NCI-H2171 treated with DMSO at 0.1 percent for 48 hours (cell line): ENCODE results near the gene CD2AP.
"Not testable (repeated sequence)": the region's sequence is repeated elsewhere in the genome, so short reads cannot be mapped to it uniquely, and the experiment has no call there.

ENCODE experiments used
- DNase-seq: peaks from one replicate; lab custom pipeline; 2025; lab: John Stamatoyannopoulos, UW

Gene CD2AP

DNA sequence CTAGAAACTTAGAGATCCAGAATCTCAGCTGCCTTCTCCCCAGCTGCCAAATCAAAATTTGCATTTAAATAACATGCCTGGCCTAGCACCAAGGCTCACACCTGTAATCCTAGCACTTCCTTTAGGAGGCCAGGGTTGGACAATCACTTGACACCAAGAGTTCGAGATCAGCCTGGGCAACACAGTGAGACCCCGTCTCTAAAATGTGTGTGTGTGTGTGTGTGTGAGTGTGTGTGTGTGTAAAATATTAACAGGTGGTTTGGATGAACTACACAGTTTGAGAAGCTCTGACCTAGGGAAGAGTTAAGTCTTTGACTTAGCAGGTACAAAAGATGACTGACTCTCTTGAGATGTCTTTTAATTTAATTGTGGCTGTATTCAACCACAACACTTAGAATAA, 20.2 kb upstream of the CD2AP start:
- no peak for DNase-seq

DNA sequence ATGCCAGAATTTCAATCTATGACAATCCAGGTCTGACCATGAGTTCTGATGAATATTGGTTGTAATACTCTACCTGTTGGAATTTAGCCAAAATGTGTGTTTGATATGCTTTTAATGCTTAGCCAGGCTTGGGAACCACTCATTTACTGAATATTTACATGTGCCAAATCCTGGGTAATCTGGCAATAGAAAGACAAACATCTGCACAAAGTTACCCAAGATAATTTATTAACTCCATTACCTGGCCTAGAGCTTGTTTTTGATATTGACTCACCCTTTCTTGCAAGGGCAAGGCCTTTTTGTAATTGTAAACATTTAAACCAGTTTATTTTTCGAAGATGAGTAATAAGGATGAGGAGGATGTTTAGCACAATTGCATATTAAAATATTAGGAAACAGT, 13.5 kb upstream of the CD2AP start:
- DNase-seq, result no peak

DNA sequence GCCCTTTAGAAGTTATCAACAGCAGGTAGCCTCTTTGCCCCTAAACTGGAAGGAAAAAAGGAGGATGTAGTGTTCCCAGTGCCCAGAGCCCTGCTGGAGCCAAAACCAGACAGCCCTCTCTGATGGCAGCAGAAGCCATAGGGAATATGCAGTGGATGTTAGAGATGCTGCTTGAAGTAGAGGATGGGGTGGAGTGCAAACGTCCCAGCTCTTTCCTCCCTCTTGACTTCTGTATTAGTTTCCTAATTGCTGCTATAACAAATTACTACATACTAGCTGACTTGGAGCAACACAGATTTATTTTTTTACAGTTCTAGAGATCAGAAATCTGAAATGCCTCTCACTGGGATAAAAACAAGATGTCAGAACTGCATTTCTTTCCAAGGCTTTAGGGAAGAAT, 12.5 kb upstream of the CD2AP start:
- no peak for DNase-seq

DNA sequence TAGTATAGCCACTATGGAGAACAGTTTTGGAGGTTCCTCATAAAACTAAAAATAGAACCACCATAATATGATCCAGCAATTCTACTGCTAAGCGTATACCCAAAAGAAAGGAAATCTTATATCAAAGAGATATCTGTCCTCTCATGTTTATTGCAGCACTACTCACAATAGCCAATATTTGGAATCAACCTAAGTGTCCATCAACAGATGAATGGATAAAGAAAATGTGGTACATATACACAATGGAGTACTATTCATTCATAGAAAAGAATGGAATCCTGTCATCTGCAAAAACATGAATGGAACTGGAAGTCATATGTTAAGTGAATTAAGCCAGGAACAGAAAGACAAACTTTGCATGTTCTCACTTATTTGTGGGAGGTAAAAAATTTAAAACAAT, 5.7 kb upstream of the CD2AP start:
- no peak for DNase-seq

DNA sequence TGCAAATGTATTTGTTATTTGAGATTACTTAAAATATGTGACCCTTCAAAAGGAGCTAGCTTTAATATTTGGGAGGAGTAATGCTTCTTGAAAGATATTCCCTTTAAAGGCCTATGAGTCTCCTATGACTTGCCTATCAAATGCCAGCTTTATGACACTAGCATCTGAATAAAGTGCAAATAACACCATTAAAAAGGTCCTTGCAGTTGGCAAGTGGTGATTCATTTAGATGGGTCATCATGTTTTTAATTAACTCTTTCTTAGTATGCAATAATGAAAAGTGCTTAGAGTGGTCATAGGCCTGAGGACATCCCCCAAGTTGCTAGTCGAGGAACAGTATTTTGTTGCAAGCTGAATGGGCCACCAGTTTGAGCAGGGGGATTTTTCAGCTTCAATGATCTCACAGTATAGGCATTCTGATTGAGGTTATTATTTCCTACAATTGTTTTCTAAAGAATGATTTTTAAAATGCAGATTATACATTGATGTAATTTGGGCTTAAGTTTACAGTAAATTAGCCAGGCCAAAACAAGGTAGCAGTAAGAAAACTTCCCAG, 3.7 kb upstream of the CD2AP start:
- no peak for DNase-seq

DNA sequence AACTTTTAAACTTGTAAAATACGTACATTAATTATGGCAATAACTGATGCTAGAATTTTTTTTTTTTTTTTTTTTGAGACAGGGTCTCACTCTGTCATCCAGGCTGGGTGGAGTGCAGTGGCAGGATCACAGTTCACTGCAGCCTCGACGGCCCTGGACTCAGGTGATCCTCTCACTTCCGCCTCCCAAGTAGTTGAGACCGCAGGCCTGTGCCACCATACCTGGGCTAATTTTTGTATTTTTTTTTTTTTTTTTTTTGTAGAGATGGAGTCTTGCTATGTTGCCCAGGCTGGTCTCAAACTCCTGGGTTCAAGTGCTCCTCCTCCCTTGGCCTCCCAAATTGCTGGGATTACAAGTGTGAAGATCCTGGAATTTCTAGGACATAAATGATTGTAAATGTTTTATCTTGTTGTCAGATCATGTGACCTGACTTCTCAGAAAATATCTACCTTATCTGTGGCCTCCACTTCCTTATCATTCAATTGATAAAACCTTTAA, 2.2 kb upstream of the CD2AP start:
- no peak for DNase-seq

DNA sequence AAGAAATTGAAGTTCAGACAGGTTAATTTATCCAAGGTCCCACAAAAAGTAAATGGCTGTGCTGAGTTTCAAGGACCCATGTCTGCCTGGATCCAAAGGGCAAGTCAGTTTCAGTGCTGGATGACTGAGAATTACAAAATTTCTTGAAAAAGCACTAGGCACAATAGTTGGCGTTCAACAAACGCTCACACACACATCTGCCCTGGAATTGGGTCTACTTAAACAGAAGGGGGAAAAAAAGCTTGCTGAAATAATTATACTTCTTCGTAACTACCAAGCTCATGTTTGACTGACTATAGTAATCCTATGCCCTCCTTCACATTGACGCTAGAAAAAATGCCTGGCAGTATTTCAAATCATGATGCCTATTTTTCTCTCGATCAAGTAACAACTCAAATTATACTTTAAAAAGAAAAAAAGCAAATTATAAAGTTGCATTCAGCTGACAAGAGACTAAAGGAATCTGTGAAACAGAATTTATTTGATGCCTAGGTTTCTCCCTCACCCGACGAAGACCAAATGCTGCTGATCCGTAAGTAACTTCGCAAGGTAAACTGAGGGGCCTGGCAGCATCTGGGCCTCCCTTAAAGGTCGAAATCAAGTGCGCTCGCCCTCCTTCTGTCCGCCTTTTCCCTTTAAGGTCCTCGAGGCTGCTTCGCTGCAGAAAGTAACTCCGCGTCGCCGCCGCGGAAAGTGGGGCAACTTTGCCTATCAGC, 650 bp upstream of the CD2AP start:
- peak; percentile 35 for DNase-seq

DNA sequence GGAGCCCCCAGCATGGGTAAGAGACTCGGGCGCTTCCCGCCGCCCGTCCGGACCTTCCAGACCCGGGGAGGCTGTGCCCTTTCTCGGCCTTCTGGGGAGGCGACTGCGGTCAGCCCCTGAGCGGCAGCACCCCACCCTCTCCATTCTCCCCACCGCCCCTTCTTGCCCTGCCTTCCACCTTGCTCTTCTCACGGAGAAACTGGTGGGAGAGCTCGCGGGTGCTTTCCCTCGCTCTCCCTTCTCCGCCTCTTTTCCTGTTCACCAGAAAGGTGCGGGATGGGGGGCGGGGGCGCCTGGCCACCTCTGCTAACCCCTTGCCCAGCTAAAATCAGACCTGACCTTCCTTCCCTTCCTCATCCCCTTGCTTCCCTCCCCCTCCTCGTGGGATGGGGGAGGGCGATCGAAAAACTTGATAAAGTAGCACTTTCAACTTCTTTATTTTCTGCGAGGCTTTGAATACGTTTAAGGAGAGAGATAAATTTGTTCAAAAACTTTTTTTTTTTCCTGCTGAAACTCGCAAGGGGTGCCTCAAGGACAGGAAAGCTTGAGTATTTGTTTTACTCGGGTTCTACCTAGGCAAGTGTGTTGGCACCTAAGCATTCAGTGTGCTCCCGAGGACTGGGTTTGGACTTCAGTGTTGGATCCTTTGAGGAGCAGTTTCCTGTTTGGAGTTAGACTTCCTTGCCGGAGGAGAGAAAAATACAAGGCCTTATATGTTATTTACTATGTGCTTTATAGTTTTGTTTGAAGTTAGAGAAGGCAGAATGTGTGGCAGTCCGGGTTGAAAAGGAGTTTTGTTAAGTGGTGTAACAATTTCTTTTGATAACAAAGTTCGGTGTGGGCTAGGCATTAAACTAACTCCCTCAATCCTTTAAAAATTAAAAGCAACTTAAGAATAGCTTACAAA, 897 bp downstream of the CD2AP start:
- peak; percentile 55 for DNase-seq

DNA sequence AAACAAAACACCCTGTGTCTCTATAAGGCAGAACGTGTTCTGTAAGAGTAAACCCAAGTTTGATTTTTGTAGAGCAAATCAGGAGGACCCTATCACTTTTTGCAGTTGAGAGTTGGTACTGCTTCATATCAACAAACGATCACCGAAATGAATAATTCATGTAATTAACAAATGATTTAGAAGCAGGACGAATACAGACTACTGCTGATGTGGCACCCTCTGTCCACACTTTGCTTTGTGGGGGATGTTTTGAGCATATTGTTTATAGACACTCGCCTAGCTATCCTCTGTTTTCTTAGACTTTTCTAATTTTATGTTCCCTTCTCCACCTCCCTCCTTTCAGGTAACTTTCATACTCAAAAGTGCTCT, 1.5 kb downstream of the CD2AP start:
- DNase-seq, result no peak

DNA sequence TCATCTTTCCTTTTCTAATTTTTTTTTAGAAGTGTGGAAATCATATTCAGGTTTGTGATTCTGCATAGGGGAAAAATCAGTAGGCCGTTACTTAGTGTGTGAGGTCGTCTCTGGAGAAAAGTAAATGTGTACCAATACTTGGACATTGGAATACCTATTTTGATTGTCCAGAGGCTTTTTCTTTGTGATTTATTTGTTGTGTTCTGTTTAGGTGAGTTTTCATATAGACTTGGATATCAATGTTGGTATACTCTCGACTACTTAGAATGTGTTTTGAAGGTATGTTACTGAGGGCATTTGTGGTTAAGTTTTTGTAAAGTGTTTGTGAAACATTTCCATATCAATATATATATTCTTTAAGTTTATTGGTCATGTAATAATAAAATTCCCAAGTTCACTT, 2.3 kb downstream of the CD2AP start:
- no peak for DNase-seq

DNA sequence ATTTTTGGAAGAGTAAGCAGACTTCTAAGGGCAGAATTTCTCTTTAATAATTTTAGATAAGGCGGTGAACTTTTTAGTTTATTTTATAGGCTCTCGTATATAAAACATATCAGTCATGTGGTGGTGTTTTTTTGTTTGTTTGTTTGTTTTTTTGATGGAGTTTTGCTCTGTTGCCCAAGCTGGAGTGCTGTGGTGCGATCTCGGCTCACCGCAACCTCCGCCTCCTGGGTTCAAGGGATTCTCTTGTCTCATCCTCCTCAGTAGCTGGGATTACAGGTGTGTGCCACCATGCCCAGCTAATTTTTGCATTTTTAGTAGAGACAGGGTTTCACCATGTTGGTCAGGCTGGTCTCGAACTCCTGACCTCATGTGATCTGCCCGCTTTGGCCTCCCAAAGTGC, 3.6 kb downstream of the CD2AP start:
- not testable (repeated sequence) for DNase-seq

DNA sequence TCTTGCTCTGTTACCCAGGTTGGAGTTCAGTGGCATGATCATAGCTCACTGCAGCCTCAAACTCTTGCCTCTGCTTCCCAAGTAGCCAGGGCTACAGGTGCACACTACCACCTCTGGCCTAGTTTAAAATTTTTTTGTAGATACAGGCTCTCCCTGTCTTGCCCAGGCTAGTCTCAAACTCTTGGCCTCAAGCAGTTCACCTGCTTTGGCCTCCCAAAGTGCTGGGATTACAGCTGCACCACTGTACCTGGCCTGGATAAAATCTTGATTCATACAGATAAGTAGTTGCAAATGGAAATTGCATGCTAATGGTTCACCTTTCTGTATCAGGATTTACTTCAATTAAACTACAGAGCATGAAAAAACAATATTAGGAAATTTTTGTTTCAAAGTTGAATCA, 4.2 kb downstream of the CD2AP start:
- no peak for DNase-seq

DNA sequence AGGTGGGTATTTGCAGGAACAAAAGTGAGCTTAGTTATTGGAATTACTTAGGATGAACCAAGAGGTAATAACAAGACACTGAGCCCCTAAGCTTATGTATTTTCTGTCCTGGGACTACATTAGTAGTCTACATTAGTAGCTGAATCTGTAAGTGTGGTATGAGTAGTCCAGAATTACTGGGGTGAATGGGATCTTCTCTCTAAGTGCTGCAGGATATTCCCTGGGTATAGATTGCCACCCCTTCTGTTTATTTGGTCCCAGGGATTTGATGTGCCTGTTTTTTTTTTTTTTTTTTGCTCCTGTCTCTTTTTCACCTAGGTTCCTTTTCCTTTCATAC, 5.9 kb downstream of the CD2AP start:
- no peak for DNase-seq

DNA sequence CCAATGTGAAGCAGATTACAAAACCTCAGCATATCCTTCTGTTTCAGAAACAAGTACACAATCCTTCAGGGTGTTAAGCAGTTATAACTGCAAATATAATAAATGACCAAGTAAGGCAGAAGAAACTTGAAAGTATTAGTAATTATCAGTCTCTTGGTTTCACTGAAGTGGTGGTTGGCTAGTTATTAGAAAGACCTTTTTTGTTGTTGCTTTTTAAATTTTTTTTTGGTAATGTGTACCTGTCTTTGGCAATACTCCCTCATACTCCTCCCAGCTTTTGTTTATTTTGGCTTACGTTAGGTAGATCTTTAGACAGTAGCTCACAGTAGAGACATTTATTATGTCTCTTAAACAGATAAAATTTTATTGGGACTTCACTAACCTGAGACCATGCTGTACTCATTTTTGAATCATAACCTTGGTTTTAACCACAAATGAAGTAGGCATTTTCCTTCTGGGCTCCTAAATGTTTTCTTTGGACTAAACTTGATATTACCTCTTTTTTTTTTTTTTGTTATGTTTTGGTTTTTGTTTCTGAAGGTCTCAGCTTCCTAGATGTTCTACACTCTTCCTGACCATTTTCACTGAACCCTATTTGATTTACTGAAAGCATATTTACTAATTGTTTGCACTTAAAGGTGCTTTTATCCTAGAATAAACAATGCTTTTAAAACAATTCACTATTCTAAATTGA, 6.4 kb downstream of the CD2AP start:
- DNase-seq, result no peak

DNA sequence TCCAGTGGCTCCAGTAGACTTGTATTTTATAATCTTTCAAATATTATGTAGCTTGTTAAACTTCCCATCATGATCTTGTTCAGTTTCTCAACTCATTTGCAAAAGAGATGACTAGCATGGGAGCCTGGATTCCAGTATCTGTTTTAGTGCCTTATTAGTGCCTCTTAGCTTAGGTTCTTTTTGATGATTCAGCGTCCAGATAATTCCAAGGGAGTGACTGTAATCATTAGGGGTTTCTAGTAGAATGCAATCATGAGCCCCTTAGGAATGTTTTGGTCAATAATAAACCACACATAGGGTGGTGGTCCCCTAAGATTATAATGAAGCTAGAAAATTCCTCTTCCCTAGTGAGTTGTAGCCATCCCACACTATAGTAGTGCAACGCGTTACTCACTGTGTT, 7.0 kb downstream of the CD2AP start:
- DNase-seq, result no peak

DNA sequence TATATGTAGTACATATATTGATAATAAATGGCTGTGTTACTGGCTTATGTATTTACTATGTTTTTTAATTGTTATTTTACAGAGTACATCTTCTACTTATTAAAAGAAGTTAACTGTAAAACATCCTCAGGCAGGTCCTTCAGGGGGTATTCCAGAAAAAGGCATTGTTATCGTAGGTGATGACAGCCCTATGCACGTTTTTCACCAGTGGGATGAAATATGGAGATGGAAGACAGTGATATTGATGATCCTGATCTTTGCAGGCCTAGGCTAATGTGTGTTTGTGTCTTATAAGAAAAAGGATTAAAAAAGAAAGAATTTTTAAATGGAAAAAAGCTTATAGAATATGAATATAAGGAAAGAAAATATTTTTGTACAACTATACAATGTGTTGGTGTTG, 7.5 kb downstream of the CD2AP start:
- no peak for DNase-seq

DNA sequence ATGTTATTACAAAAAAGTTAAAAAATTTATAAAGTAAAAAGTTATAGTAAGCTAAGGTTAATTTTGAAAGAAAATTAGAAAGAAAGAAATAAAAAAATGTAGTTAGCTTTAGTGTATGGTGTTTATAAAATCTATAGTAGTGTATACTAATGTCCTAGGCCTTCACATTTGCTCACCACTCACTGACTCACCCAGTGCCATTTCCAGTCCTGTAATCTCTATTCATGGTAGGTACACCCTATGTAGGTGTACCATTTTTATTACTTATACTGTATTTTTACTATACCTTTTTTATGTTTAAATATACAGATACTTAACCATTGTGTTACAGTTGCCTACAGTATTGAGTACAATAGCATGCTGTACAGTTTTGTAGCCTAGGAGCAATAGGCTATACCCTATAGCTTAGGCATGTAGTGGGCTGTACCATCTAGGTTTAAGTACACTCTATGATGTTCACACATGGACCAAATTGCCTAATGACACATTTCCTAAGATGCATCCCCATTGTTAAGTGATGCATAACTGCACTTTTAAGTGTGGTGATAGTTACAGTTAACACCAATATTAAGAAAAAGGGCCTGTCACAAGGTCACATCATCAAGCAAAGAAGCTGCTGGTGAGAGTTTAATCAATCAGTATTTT, 8.0 kb downstream of the CD2AP start:
- no peak for DNase-seq

DNA sequence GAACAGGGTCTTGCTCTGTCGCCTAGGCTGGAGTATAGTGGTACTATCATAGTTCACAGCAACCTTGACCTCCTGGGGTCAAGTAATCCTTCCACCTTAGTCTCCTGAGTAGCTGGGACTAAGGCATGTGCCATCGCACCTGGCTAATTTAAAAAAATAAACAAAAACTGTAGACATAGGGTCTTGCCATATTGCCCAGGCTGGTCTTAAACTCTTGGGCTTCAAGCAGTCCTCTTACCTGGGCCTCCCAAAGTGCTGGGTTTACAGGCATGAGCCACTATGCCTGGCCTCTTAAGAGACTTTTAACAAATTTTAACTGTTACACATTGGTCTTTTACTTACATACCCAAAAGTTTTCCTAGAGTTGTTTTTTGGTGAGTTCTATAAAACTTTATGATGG, 12.4 kb downstream of the CD2AP start:
- no peak for DNase-seq

DNA sequence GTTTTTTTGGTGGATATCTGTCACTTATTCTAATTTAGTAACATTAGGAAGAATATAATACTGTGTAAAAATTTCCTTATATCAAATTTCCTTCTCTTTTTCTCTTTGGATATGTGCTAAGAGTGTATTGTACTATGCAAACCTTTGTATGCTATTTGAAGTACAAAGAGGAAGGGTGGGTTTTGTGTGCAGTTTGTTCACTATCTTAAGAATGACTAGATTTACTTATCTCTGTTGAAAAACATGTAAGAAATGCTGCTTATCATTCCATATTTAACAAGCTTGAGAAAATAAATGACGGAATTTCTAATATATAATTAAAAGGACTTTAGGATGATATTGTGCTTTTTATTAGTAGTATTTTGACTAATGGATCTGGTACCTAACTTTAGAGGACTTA, 13.1 kb downstream of the CD2AP start:
- DNase-seq, result no peak

DNA sequence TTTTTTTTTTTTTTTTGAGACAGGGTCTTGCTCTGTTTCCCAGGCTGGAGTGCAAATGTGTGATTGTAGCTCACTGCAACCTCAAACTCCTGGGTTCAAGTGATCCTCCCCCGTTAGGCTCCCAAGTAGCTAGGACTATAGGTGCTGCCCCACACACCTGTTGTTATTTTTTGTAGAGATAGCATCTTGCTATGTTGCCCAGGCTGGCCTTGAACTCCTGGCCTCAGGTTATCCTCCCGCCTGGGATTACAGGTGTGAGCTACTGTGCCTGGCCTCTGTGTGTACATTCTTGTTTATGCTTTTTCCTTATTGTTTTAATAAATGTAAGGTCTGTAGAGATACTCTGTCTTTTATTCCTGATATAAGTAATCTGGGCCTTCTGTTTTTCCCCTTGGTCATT, 14.8 kb downstream of the CD2AP start:
- DNase-seq, result no peak

DNA sequence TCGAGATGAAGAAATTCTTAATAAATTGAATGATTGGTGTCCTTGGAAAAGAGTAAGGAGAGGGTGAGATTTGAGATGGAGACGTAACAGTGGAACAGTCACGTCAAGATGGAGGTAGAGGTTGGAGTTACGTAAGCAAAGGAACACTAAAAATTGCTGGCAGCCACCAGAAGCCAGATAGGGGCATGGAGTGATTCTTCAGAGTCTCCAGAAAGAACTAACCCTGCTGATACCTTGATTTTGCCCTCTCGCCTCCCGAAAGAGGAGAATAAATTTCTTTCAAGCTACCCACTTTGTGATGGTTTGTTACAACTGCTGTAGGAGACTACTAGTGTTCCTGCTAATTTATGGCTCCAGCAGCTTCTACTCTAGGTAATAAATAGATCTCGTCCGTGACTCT, 17.6 kb downstream of the CD2AP start:
- DNase-seq, result no peak

DNA sequence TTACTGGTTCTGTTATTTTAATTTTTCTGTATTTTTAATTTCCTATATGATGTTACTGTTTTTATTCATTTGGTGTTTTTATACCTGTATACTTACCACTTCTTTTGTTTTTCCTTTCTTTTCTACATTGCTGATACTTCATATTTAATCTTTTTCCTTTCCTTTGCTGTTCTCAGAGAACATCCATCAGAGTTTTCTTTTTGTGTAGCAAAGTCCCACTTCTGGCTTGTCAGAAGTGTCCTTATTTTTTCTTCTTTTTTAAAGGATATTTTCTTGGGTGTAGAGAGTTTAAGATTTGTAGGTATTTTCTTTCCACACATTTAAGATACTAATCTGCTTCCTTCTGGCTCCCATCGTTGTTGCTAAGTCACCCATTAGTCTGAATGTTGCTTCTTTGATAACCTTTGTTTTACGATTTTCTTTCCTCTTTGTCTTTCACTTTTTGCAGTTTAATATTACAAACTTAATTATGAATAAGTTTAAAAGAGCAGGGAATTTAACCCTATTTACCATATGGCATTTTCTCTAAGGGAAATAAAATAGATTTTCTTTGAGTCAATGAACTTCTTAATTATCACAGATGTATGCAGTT, 18.5 kb downstream of the CD2AP start:
- no peak for DNase-seq
